Liver (tissue), 9 donors: Measurements from ENCODE around the gene TSHZ2. TPM values are rescaled to one million over a fixed set of nuclear protein-coding genes. Genes with fewer than 3 reads are reported as not detected.
"Not testable (repeated sequence)": the region's sequence is repeated elsewhere in the genome, so short reads cannot be mapped to it uniquely, and the experiment has no call there.

Source experiments
- DNase-seq: peaks from one replicate; pipeline ENCODE4 v3.0.0-alpha.2; 2017; ENCODE audit warnings: low spot score
- H3K27ac ChIP-seq, 2 donors: one replicate each; pipeline ENCODE4 v1.7.0; 2013; ENCODE audit warnings: inconsistent platforms in 2 of 2, low read length in 2 of 2, control low read depth in 1 of 2, low read depth in 1 of 2, mild to moderate bottlenecking in 1 of 2
- H3K27me3 ChIP-seq, 4 donors: one replicate each; pipeline versions ENCODE4 v1.6.1 to v1.7.0; 2013; ENCODE audit warnings: low read length in 3 of 4, inconsistent platforms in 1 of 4, mild to moderate bottlenecking in 1 of 4, moderate library complexity in 1 of 4; ENCODE audit not compliant: control insufficient read depth in 4 of 4, insufficient read depth in 4 of 4
- H3K36me3 ChIP-seq, 4 donors: one replicate each; pipeline versions ENCODE4 v1.6.1 to v1.7.0; 2013; ENCODE audit warnings: low read length in 3 of 4, mild to moderate bottlenecking in 3 of 4, low read depth in 1 of 4, moderate library complexity in 1 of 4; ENCODE audit not compliant: control insufficient read depth in 4 of 4, insufficient read depth in 3 of 4
- H3K4me1 ChIP-seq, 4 donors: one replicate each; pipeline versions ENCODE4 v1.6.1 to v1.7.0; 2013; ENCODE audit warnings: low read length in 3 of 4, mild to moderate bottlenecking in 3 of 4, moderate library complexity in 1 of 4; ENCODE audit not compliant: control insufficient read depth in 4 of 4, insufficient read depth in 4 of 4
- H3K4me3 ChIP-seq, 3 donors: one replicate each; pipeline versions ENCODE4 v1.6.1 to v1.7.0; 2013; ENCODE audit warnings: low read length in 3 of 3, control low read depth in 1 of 3, low read depth in 1 of 3, mild to moderate bottlenecking in 1 of 3
- H3K9ac ChIP-seq, 2 donors: one replicate each; pipeline ENCODE4 v1.7.0; 2013; ENCODE audit warnings: low read length in 2 of 2, mild to moderate bottlenecking in 2 of 2, moderate library complexity in 2 of 2, control low read depth in 1 of 2, low read depth in 1 of 2
- H3K9me3 ChIP-seq, 4 donors: one replicate each; pipeline versions ENCODE4 v1.6.1 to v1.7.0; 2013; ENCODE audit warnings: low read length in 3 of 4; ENCODE audit not compliant: control insufficient read depth in 4 of 4
- ATF3 ChIP-seq: IDR thresholded peaks from 2 replicates; pipeline ENCODE4 v1.6.1; 2016; ENCODE audit warnings: antibody characterized with exemption
- CTCF ChIP-seq: fragments of 150-350 bp; IDR thresholded peaks from 2 replicates; pipeline ENCODE4 v1.5.1; 2017; ENCODE audit warnings: improper control_type of control experiment, low read depth, low read length; ENCODE audit not compliant: missing input control
- EGR1 ChIP-seq, 2 donors: IDR thresholded peaks; 2 replicates each; pipeline ENCODE4 v1.6.1; 2016 to 2018; ENCODE audit warnings: antibody characterized with exemption in 2 of 2, low read depth in 2 of 2
- FOXA1 ChIP-seq: IDR thresholded peaks from 2 replicates; pipeline ENCODE4 v1.6.1; 2016; ENCODE audit warnings: antibody characterized with exemption
- FOXA2 ChIP-seq: IDR thresholded peaks from 2 replicates; pipeline ENCODE4 v1.6.1; 2016; ENCODE audit warnings: antibody characterized with exemption
- GABPA ChIP-seq, 2 donors: IDR thresholded peaks in 1 of 2; conservative IDR thresholded peaks in 1 of 2; 2 replicates each; pipeline ENCODE4 v1.6.1; 2016; ENCODE audit warnings: antibody characterized with exemption in 2 of 2, mild to moderate bottlenecking in 1 of 2, moderate library complexity in 1 of 2
- HNF4A ChIP-seq, 2 donors: conservative IDR thresholded peaks; 2 replicates each; pipeline ENCODE4 v1.6.1; 2016; ENCODE audit warnings: antibody characterized with exemption in 2 of 2, mild to moderate bottlenecking in 2 of 2
- HNF4G ChIP-seq: IDR thresholded peaks from 2 replicates; pipeline ENCODE4 v1.6.1; 2016; ENCODE audit warnings: antibody characterized with exemption
- JUND ChIP-seq, 2 donors: IDR thresholded peaks; 2 replicates each; pipeline ENCODE4 v1.6.1; 2016; ENCODE audit warnings: antibody characterized with exemption in 2 of 2
- MAX ChIP-seq: IDR thresholded peaks from 2 replicates; pipeline ENCODE4 v1.6.1; 2016; ENCODE audit warnings: antibody characterized with exemption
- NR2F2 ChIP-seq: IDR thresholded peaks from 2 replicates; pipeline ENCODE4 v1.6.1; 2016; ENCODE audit warnings: antibody characterized with exemption
- RAD21 ChIP-seq, 2 donors: IDR thresholded peaks; 2 replicates each; pipeline ENCODE4 v1.6.1; 2016; ENCODE audit warnings: antibody characterized with exemption in 2 of 2, mild to moderate bottlenecking in 2 of 2
- REST ChIP-seq: IDR thresholded peaks from 2 replicates; pipeline ENCODE4 v1.6.1; 2016; ENCODE audit warnings: antibody characterized with exemption, mild to moderate bottlenecking
- RXRA ChIP-seq, 2 donors: IDR thresholded peaks; 2 replicates each; pipeline ENCODE4 v1.6.1; 2017 to 2018; ENCODE audit warnings: antibody characterized with exemption in 2 of 2, mild to moderate bottlenecking in 1 of 2
- TAF1 ChIP-seq: conservative IDR thresholded peaks from 2 replicates; pipeline ENCODE4 v1.6.1; 2016; ENCODE audit warnings: antibody characterized with exemption, mild to moderate bottlenecking
- YY1 ChIP-seq: IDR thresholded peaks from 2 replicates; pipeline ENCODE4 v1.6.1; 2016; ENCODE audit warnings: antibody characterized with exemption, mild to moderate bottlenecking
- ZBTB33 ChIP-seq: IDR thresholded peaks from 2 replicates; pipeline ENCODE4 v1.6.1; 2016; ENCODE audit warnings: antibody characterized with exemption
- WGBS: extraction: QIAGEN DNeasy Blood & Tissue Kit; methylation state at CpG from one replicate; pipeline ENCODE4 v1.1.7; 2013; 5-methylcytosine and 5-hydroxymethylcytosine counted together
- polyA plus RNA-seq, 2 donors: library from polyadenylated mRNA; stranded (reverse) in 1 of 2; unstranded in 1 of 2; fragments of 200-250 nt in 1 of 2; fragments of >200 nt in 1 of 2; fragmentation: Nextera tagmentation in 1 of 2; extraction: Ambion mirVana in 1 of 2; gene quantifications; one replicate each; pipeline versions ENCODE4 v1.2.1 to v1.2.3, GENCODE V29; 2013 to 2015
- total RNA-seq, 2 donors: library from RNA; depleted of rRNA; stranded (reverse); fragments of >200 nt; gene quantifications; one replicate each; pipeline ENCODE4 v1.2.3, GENCODE V29; 2014
- donor health status: healthy.
- donor health status: healthy.
- donor health status: healthy.
- donor health status: healthy.
- donor health status: healthy.

The TSHZ2 gene
- total and polyA plus RNA-seq, 4 donors, result 2.9 to 11.3 (median 7.8) TPM

- H3K36me3 ChIP-seq, H3K4me3 ChIP-seq, H3K27ac ChIP-seq, H3K27me3 ChIP-seq, H3K9me3 ChIP-seq, H3K9ac ChIP-seq, DNase-seq, H3K4me1 ChIP-seq: not testable (repeated sequence)
- TF ChIP-seq HNF4A (conservative IDR thresholded peaks at IDR 0.05), result peak; percentile 22 to 34
- 97% methylated on average over 1 of the region's 1 CpG for WGBS
Measured at GRCh38 chr20:53413845-53414244, 441.7 kb downstream of the TSHZ2 start.

- Histone ChIP-seq H3K27ac (no peak overlapping the region), H3K36me3 (no peaks in the 10 kb centered on the region), H3K9me3 (no peaks in the 10 kb centered on the region), H3K9ac (no peak overlapping the region), H3K4me3 (no peak overlapping the region), H3K27me3 (no peaks in the 10 kb centered on the region), H3K4me1 (no peaks in the 10 kb centered on the region)
- TF ChIP-seq HNF4G (no peak), FOXA1 (no peak), MAX (no peak), NR2F2 (no peak), RAD21 (IDR thresholded peaks at IDR 0.05) (no peak), JUND (IDR thresholded peaks at IDR 0.05) (no peak), REST (no peak), ATF3 (no peak), HNF4A (conservative IDR thresholded peaks at IDR 0.05) (no peak), TAF1 (no peak), EGR1 (IDR thresholded peaks at IDR 0.05; ENCODE audit: low read depth in 2 of 2) (no peak), RXRA (IDR thresholded peaks at IDR 0.05) (no peak), FOXA2 (no peak), CTCF (no peak), YY1 (no peak), GABPA (IDR thresholded peaks at IDR 0.05 in 1 of 2, conservative IDR thresholded peaks at IDR 0.05 in 1 of 2) (no peak), ZBTB33 (no peak)
- 96% methylated on average over 11 of the region's 11 CpGs for WGBS
- DNase-seq, result no peak
Measured at GRCh38 chr20:53419693-53420460, 447.7 kb downstream of the TSHZ2 start.
